Activated T-cell treated with anti-CD3 and anti-CD28 coated beads, Interleukin-2, amount 50 U/mL, for 24 hours (primary cell): ENCODE results near the gene MYCBP2.

ENCODE experiments used
- DNase-seq: peaks from one replicate; pipeline ENCODE4 v3.0.0-alpha.2; 2020
- H3K27ac Mint-ChIP-seq: 2 replicates; pipeline ENCODE4 v1.8.0; 2020; ENCODE audit warnings: mild to moderate bottlenecking, mixed read lengths
- H3K27me3 Mint-ChIP-seq: 2 replicates; pipeline ENCODE4 v1.8.0; 2020; ENCODE audit warnings: mixed read lengths
- H3K36me3 Mint-ChIP-seq: 2 replicates; pipeline ENCODE4 v1.8.0; 2020; ENCODE audit warnings: low read depth, mixed read lengths
- H3K4me1 Mint-ChIP-seq: 2 replicates; pipeline ENCODE4 v1.8.0; 2020; ENCODE audit warnings: low read depth, mixed read lengths
- H3K4me3 Mint-ChIP-seq: 2 replicates; pipeline ENCODE4 v1.8.0; 2020; ENCODE audit warnings: mild to moderate bottlenecking, moderate library complexity, mixed read lengths
- H3K9me3 Mint-ChIP-seq: 2 replicates; pipeline ENCODE4 v1.8.0; 2020; ENCODE audit warnings: mixed read lengths

The MYCBP2 gene

DNA sequence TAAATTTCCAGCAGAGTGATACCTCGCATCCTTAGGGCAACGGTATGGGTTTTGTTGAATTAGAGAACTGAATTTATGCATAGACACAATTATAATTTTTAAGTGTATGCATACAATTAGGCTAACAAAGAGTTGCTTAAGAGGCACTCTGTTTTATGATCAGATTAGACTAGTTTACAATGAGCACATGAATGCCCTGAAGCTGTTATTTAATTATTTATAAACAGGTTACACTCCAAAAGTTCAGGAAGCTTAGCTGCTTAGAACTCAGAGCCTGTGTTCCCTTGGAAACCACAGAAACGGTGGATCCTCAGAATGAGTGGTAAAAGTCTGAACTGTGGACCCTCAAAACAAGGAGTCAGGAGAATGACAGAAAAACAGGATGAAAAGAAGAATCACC, 227.5 kb downstream of the MYCBP2 start:
- DNase-seq: no peak
- H3K9me3 Mint-ChIP-seq: no peaks in the 10 kb centered on the region
- no peaks in the 10 kb centered on the region for H3K27me3 Mint-ChIP-seq
- peaks cover 77% of the 10 kb centered on the region for H3K36me3 Mint-ChIP-seq
- H3K4me3 Mint-ChIP-seq: no peak overlapping the region
- H3K4me1 Mint-ChIP-seq: no peaks in the 10 kb centered on the region
- no peak overlapping the region for H3K27ac Mint-ChIP-seq

DNA sequence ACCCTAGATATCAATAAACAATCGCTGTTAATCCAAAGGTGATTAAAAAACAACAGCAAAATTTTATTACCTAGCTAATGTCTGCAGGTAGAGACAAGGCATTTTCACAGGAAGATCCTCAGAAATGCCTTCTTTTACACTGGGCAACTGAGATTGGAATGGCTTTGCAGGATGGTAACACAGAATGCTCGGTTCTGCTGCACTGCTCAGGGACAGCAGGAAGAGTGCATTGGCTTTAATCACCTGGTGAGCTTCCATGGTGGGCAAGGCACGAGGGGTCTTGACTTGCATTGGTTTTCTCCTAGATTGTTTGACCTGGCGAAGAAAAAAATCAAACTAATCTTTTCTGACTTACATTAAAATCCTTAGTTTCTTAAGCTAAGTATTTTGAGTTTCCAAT, 231.6 kb downstream of the MYCBP2 start:
- DNase-seq: no peak
- Mint-ChIP-seq H3K4me1 (no peaks in the 10 kb centered on the region), H3K4me3 (no peak overlapping the region), H3K27me3 (no peaks in the 10 kb centered on the region), H3K27ac (no peak overlapping the region), H3K9me3 (no peaks in the 10 kb centered on the region), H3K36me3 (peaks cover 91% of the 10 kb centered on the region)

DNA sequence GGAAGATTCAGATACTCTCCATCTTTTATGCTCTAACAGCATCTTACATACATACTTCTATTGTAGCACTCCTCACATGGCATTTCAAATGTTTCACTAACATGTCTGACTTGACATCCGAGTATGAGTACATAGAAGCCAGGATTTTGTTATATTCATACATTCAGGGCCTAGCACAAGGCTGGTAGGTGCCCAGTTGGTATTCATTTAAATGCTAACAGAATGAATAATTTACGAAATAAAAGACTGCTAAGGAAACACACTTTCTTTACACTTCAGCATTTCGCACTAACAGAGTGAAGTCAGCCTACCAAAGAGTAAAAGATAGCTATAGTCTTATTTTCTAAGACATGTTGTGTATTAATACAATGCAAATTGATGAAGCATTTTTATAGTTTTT, 232.1 kb downstream of the MYCBP2 start:
- no peak for DNase-seq
- no peaks in the 10 kb centered on the region for H3K9me3 Mint-ChIP-seq
- no peak overlapping the region for H3K27ac Mint-ChIP-seq
- peaks cover 90% of the 10 kb centered on the region for H3K36me3 Mint-ChIP-seq
- no peaks in the 10 kb centered on the region for H3K4me1 Mint-ChIP-seq
- H3K4me3 Mint-ChIP-seq: no peak overlapping the region
- no peaks in the 10 kb centered on the region for H3K27me3 Mint-ChIP-seq

DNA sequence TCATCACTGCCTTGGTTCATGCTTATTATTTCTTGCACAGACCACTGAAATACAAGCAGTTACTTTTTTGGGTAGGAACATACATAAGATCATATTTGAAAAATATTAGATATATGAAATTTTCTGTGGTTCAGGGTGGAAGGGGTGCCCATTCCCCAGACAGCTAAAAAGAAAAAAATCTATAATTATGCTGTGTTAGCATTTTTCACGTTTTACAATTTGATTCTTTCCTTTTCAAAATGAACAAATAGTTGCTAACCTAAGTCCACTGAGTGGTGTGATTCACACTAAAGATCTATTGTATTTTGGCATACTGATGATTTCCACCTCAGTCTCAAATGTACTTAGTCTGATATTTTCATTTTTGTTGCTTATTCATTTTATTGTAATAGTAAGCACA, 233.2 kb downstream of the MYCBP2 start:
- peaks cover 87% of the 10 kb centered on the region for H3K36me3 Mint-ChIP-seq
- no peak overlapping the region for H3K27ac Mint-ChIP-seq
- no peaks in the 10 kb centered on the region for H3K9me3 Mint-ChIP-seq
- no peaks in the 10 kb centered on the region for H3K4me1 Mint-ChIP-seq
- no peak for DNase-seq
- H3K4me3 Mint-ChIP-seq: no peak overlapping the region
- no peaks in the 10 kb centered on the region for H3K27me3 Mint-ChIP-seq

DNA sequence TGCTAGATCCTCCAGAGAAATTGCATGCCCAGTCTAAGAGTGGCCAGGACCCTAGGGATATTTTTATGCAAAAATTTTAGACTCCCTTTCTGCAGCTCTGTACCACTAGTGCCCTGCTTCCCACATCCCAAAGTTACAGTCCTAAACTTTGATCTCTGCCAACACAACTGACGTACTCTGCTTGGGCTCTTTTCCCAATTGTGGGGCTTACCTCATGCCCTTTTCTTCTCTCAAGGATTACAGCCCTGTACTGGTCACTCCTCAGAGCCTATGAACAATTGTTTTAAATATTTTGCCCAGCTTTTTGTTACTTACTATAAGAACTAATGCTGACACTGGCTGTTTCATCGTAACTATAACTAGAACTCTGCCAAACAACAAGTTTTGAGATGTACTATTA, 242.1 kb downstream of the MYCBP2 start:
- peak overlapping the region; percentile 40 for H3K27ac Mint-ChIP-seq

DNA sequence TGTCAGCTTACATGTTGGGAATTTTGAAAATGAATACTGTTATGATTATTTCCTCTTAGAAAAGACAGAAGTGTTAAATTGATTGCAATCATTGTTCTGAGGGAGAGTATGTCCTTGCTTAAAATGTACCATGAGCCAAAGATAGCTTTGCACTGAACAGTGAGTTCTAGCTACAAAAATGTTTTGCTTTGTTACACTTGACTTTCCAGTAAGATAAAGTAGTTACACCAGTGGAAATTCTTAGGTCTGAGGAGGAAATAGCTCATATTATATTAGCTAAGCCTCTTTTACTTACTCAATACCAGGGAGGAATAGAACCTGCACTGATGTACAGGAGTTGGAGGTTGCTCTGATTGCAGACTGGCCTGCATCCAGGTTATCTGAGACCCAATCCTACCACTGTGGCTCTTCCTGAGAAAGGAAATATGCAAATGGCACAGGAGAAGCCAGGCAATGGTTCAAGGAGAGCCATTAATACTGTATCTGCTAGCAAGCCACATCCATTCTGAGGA, 246.9 kb downstream of the MYCBP2 start:
- Mint-ChIP-seq H3K27me3 (no peaks in the 10 kb centered on the region), H3K36me3 (peaks cover 97% of the 10 kb centered on the region)

More for the DNA sequence above, 242.1 kb downstream of the MYCBP2 start:
- Mint-ChIP-seq H3K36me3 (peaks cover 93% of the 10 kb centered on the region), H3K4me3 (no peak overlapping the region), H3K9me3 (no peaks in the 10 kb centered on the region), H3K4me1 (no peaks in the 10 kb centered on the region), H3K27me3 (no peaks in the 10 kb centered on the region)
- no peak for DNase-seq

DNA sequence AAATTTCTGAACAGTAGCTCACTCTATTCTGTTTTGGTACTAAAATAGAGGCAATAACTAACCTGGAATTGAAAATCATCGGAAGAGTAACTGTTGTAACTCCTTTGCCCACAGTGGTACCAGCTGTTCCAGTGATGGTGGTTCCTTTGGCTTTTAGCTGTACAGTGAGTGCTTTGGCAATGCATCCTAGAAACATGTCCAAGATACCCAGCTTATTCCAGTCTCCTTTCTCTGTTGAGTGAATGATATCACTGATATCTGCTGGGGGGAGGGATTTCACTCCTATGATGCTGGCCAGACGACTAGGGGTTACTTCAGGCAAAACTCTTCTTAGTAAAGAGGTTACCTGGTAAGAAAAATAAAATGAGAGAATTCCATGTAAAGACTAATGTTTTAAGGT, 259.4 kb downstream of the MYCBP2 start:
- Mint-ChIP-seq H3K36me3 (peaks cover 87% of the 10 kb centered on the region), H3K4me3 (no peak overlapping the region), H3K9me3 (no peaks in the 10 kb centered on the region), H3K4me1 (peaks cover 3% of the 10 kb centered on the region), H3K27me3 (no peaks in the 10 kb centered on the region), H3K27ac (no peak overlapping the region)
- DNase-seq: no peak

More for the DNA sequence above, 246.9 kb downstream of the MYCBP2 start:
- Mint-ChIP-seq H3K4me1 (no peaks in the 10 kb centered on the region), H3K9me3 (no peaks in the 10 kb centered on the region), H3K27ac (peak overlapping the region; percentile 35), H3K4me3 (no peak overlapping the region)
- no peak for DNase-seq

DNA sequence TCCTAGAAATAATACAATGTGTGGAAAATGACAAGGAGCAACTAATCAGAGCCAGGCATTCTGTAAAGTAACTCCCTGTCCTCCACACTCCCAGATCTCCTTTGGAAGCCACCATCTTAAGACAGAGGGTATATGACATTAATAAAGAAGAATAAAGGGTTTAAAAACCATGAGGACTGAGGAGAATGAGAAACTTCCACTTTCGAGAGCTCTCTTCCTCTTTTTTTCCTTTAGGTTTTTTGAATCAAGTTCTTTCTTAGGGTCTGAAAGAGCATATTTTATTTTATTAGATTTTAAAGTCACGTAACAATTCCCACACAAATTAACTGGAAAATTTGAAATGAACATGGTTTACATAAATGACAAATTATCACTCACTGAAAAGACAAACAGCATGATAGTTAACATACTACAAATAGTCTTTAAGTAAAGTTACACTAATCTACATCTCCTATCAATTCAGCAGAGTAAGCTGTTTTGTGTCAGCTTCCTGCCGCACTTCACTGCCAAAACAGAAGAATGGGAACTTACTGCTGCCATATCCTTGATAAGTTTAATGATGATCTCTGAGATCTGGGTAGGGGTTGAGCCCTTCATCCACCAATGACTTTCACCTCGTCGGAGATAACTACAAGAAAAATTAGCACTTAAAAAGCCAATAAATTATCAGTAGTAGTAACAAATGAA, 261.3 kb downstream of the MYCBP2 start:
- Mint-ChIP-seq H3K27me3 (no peaks in the 10 kb centered on the region), H3K9me3 (no peaks in the 10 kb centered on the region), H3K27ac (no peak overlapping the region), H3K4me1 (peaks cover 9% of the 10 kb centered on the region), H3K36me3 (peaks cover 90% of the 10 kb centered on the region), H3K4me3 (no peak overlapping the region)
- DNase-seq: no peak

DNA sequence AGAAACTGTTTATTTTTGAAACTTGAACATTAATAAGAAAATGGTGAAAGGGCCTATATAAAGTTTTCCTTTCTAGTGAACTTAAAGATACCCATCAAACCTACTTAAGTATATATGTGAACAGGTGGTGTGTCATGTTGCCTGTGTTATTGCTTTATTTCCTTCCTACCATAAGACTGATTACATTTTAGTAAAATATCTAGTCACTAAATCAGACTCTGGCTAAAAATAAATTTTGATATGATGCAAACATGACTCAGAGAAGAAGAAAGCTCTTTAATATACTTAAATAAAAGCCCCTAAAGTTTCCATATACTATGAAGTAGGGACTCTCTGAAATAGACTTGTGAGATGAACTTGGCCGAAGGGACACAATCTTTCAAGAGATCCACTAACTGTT, 264.8 kb downstream of the MYCBP2 start:
- peaks cover 89% of the 10 kb centered on the region for H3K36me3 Mint-ChIP-seq
- H3K4me1 Mint-ChIP-seq: peaks cover 9% of the 10 kb centered on the region
- peak overlapping the region; percentile 69 for H3K27ac Mint-ChIP-seq
- H3K9me3 Mint-ChIP-seq: no peaks in the 10 kb centered on the region
- no peak for DNase-seq
- H3K4me3 Mint-ChIP-seq: no peak overlapping the region
- H3K27me3 Mint-ChIP-seq: no peaks in the 10 kb centered on the region

DNA sequence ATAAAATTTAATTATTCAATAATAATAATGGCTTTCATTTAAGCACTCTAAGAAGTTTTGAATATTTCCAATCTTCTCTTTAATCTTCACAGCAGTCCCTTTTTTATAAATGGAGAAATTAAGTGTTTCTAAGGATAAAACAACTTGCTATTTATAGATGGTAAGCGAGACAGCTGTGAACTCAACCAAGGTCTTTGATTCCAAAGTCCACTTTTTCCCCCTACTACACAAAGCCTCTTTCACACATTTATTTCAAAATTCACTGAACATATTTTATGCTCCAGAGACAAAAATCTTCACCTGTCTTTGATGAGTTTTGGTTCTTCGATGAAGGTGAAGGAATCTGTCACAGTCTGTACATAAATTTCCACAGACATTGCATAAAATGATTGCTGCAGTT, 265.5 kb downstream of the MYCBP2 start:
- DNase-seq: no peak
- Mint-ChIP-seq H3K9me3 (no peaks in the 10 kb centered on the region), H3K36me3 (peaks cover 91% of the 10 kb centered on the region), H3K4me1 (peaks cover 9% of the 10 kb centered on the region), H3K4me3 (no peak overlapping the region), H3K27ac (no peak overlapping the region), H3K27me3 (no peaks in the 10 kb centered on the region)

DNA sequence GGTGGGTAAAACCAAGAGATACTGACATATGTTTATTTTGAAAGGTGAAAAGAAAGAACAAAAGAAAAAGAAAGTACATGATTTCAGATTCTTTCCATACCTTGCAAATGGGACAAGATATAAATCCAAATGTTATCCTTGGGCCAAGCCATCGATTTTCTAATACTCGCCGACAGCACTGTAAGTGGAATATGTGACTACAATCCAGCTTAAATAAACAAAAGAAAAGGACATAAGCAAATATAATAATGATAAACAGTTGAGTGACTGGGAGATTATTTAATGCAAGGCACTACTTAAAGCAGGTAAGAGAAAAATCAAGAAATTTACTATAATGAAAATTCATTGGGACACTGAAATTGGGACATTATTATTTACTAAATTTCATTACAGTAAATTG, 270.0 kb downstream of the MYCBP2 start:
- Mint-ChIP-seq H3K27ac (peak overlapping the region; percentile 4), H3K4me1 (peaks cover under 1% of the 10 kb centered on the region), H3K9me3 (no peaks in the 10 kb centered on the region), H3K27me3 (no peaks in the 10 kb centered on the region), H3K4me3 (no peak overlapping the region), H3K36me3 (peaks cover 86% of the 10 kb centered on the region)
- no peak for DNase-seq

DNA sequence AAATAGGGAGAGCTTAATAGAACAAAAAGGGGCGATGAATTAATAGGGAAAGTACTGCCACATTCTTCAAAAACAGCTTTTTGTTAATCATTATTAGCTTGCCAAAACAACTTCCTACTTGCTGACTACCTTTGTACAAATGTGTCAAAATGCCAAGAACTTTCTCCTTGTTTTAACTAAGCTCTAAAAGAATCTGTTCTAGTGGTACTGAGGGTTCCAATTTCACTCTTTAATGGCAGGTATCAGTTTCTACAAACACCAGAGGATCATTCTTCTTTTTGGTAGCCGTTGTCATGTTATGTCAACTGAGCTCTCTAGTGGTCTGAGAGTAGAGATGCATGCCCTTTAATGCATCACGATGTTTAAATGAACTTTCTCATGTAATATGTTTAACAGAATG, 270.5 kb downstream of the MYCBP2 start:
- Mint-ChIP-seq H3K36me3 (peaks cover 86% of the 10 kb centered on the region), H3K4me3 (no peak overlapping the region), H3K27ac (peak overlapping the region; percentile 37)

DNA sequence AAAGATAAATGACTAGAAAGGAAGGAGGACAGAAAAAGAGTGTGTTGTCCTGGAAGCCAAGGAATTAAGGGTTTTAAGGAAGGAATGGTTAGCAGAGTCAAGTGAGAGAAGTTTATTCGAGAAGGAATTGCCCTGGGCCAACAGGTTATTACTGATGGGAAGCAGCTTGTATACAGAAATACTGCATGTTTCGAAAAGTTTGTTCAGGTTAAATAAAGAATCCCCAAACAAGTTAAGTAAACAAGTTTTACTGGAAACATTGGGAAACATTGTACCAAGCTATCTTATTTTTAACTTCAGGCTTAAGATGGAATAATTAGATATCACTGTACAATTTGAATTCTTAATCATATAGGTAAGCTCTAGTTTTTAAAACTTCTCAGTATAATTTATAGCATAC, 271.7 kb downstream of the MYCBP2 start:
- peaks cover 90% of the 10 kb centered on the region for H3K36me3 Mint-ChIP-seq
- H3K27me3 Mint-ChIP-seq: no peaks in the 10 kb centered on the region
- H3K27ac Mint-ChIP-seq: peak overlapping the region; percentile 22
- no peaks in the 10 kb centered on the region for H3K9me3 Mint-ChIP-seq
- no peak overlapping the region for H3K4me3 Mint-ChIP-seq
- no peak for DNase-seq
- no peaks in the 10 kb centered on the region for H3K4me1 Mint-ChIP-seq

More for the DNA sequence above, 270.5 kb downstream of the MYCBP2 start:
- no peaks in the 10 kb centered on the region for H3K27me3 Mint-ChIP-seq
- H3K9me3 Mint-ChIP-seq: no peaks in the 10 kb centered on the region
- no peak for DNase-seq
- H3K4me1 Mint-ChIP-seq: no peaks in the 10 kb centered on the region

DNA sequence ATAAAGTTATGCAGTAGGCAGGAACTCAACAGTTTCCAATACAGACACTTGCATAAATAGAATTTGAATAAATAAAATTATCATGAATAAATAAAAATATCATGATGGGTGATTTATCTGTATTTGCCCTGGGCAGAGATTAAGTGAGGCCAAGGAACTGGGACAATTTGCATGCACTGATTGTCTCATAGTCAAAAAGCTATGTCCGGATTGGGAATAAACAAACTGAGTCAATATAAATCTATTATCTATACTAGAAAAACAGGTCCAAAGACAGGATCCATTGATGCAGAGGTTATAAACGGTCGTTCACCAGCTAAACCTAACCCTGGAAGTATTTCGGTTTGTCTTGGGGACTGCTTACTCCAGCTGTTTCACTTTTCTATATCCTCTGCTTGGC, 273.7 kb downstream of the MYCBP2 start:
- H3K27ac Mint-ChIP-seq: no peak overlapping the region
- no peak for DNase-seq
- no peaks in the 10 kb centered on the region for H3K27me3 Mint-ChIP-seq
- peaks cover 93% of the 10 kb centered on the region for H3K36me3 Mint-ChIP-seq
- no peaks in the 10 kb centered on the region for H3K9me3 Mint-ChIP-seq
- H3K4me3 Mint-ChIP-seq: no peak overlapping the region
- H3K4me1 Mint-ChIP-seq: no peaks in the 10 kb centered on the region

DNA sequence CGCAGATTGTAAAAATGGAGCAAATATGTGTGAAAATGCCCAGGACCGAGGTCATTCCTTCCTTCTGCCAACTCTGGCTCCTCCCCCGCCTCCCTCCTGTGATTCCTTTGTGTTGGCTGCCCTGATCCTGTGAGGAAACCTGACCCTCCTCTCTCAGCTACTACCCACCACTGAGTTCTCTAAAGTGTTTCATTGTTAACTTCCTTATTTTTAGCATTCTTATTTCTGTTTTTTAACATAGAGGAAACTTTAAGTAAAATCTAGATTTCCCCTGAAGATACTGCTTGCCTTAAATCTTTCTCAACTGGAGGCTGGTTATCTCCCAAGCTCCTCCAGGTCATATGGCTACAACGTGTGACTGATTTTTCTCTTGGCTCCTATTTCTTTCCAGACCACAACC, 278.2 kb downstream of the MYCBP2 start:
- H3K36me3 Mint-ChIP-seq: peaks cover 90% of the 10 kb centered on the region
- H3K27ac Mint-ChIP-seq: peak overlapping the region; percentile 53

More for the DNA sequence above, 278.2 kb downstream of the MYCBP2 start:
- H3K4me1 Mint-ChIP-seq: peaks cover 6% of the 10 kb centered on the region
- H3K9me3 Mint-ChIP-seq: no peaks in the 10 kb centered on the region
- no peaks in the 10 kb centered on the region for H3K27me3 Mint-ChIP-seq
- H3K4me3 Mint-ChIP-seq: no peak overlapping the region
- DNase-seq: no peak
